Measurements from ENCODE around the gene CRABP2.

DNA sequence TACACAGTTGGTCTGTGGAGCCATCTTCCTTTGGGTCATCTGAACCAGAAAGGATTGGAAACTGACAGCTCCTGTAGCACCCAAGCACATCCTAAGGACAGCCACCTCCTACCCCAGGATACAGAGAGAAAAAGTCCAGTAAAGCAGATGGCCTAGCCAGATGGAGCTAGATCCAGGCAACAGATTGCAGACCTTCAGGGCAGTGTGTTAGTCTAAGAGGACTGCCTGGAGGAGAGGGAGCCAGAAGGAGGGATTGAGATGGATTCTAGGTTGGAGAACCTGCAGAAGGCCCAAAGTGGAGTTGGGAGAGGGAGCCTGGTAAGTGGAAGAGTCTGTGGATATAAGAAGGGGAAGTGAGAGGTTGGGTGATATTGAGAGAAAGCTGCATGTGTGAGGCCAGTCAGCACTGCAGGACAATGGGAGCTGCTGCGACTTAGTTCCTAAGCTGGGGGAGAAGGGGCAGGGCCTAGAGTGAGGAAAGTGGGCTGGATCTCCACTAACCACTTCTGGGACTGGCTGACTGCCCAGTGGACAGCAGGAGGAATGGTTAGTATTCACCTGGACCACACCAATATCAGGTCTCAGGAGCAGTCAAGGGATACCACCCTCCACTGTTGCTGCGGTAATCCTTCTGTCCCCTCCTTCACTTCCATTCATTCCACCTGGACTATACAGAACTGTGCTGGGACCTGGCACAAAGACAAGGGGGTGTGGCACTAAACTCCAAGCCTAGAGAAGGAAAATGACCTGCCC lies 50.1 kb downstream of the CRABP2 start:
- TF ChIP-seq CTCF (IDR thresholded peaks at IDR 0.05) (no peak), POLR2A (IDR thresholded peaks at IDR 0.05) (no peak)
